ENCODE results near the gene SART3. TPM values are rescaled to one million over a fixed set of nuclear protein-coding genes. Genes with fewer than 3 reads are reported as not detected.
A peak's percentile ranks its signal among the peaks of the same experiment; 100 is the strongest.

The SART3 gene
- total and polyA plus RNA-seq, 2 of the 8 experiments (the other 6 are each of a cell fraction or from before 2014, with no cell fraction given) = 16.0 to 103 TPM

DNA sequence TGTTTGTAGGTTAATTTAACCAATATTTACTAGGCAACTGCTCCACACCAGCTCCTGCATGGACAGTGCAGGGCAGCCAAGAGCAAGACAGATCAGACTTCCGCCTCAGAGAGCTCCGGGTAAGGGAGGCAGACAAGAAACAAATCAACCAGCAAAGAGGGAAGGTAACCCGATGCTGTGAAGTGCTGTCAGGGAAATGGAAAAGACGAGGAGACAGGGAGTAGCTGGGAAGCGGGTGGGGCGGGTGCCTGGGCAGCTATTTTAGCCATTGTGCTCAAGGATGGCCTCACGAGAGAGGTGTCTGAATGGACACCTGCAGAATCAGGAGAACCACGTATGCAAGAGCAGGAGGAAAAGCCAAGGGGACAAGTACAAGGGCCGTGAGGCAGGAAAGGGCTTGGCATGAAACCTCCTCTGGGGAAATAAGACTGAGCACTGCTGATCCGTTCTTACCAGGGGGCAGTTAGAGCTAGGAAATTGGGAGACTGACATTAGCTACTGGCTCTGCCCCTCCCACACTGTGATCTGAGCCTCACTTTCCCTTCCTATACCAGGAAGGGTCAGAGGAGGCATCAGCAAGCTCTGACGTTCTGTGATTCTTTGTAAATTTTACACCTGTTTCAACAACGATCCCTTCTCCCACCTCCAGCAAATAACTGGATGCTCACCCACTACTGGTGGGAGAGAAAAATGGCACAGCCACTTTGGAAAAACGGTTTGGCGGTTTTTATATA is 43.4 kb upstream of the SART3 start:
- no peak overlapping the region for H3K9ac ChIP-seq (replicated peaks in 1 of 4; ENCODE audit: extremely low read depth in 1 of 4, low read depth in 3 of 4, low read length in 3 of 4)
- H2BK120ac ChIP-seq (replicated peaks; ENCODE audit: low read depth, low read length) = no peak overlapping the region
- no peaks in the 10 kb centered on the region for H3K79me1 ChIP-seq (ENCODE audit: low read depth, low read length)
- 65% methylated on average over 14 of the region's 14 CpGs; no CpG with 5 or more reads in 1 of the 2 experiments for WGBS, 2 experiments (ENCODE audit: extremely low coverage in 1 of 2, insufficient coverage in 1 of 2, insufficient read length in 1 of 2, insufficient replicate concordance in 2 of 2, low coverage in 1 of 2, low lambda C conversion rate in 2 of 2, missing lambda C conversion rate in 1 of 2)
- no peak overlapping the region for H3K27ac ChIP-seq (ENCODE audit: low read depth, low read length)
- H3K9me3 ChIP-seq (ENCODE audit: insufficient read depth in 2 of 2, low read depth in 1 of 2, low read length in 1 of 2) = no peaks in the 10 kb centered on the region
- no peak overlapping the region for H2BK15ac ChIP-seq (ENCODE audit: low read length)
- H4K20me1 ChIP-seq (replicated peaks in 1 of 2; ENCODE audit: control insufficient read depth in 1 of 2, insufficient read depth in 2 of 2, low read length in 2 of 2) = no peaks in the 10 kb centered on the region
- H4K8ac ChIP-seq (ENCODE audit: extremely low read depth, insufficient read depth, low read length) = no peak overlapping the region
- H3K23me2 ChIP-seq (ENCODE audit: low read depth, low read length) = peaks cover 9% of the 10 kb centered on the region; the same call in 1 of the 2 replicates
- ChIA-PET CTCF (ENCODE audit: partially characterized antibody) (interaction anchor here (0.6 to 22.5 kb wide), 9 partner anchors 11 to 305 kb away, joined by 3 to 523 read pairs (median 4); partner anchors contain the start of genes ISCU and SART3), POLR2A (ENCODE audit: partially characterized antibody) (interaction anchor here (0.6 to 1.6 kb wide), 5 partner anchors 9 to 38 kb away, joined by 3 to 8 read pairs (median 5); no protein-coding TSS in a partner anchor)
- H3K36me3 ChIP-seq (ENCODE audit: control insufficient read depth in 2 of 4, insufficient read depth in 4 of 4, low read length in 3 of 4) = no peaks in the 10 kb centered on the region
- H4K91ac ChIP-seq (replicated peaks; ENCODE audit: insufficient read length, low read length) = no peak overlapping the region
- H2BK12ac ChIP-seq (ENCODE audit: low read depth, low read length) = no peak overlapping the region
- H3K4ac ChIP-seq (replicated peaks; ENCODE audit: insufficient read length, low read depth, low read length) = no peak overlapping the region
- no peak overlapping the region for H2BK20ac ChIP-seq (ENCODE audit: low read length)
- no peak overlapping the region for H4K5ac ChIP-seq (ENCODE audit: insufficient read length, low read depth, low read length)
- no peak overlapping the region for H3K23ac ChIP-seq (ENCODE audit: insufficient read length)
- H3K4me2 ChIP-seq (ENCODE audit: insufficient read depth in 1 of 2, low read depth in 2 of 2, low read length in 2 of 2) = no peak overlapping the region; a peak in 1 of 4 replicates
- no peak for FAIRE-seq
- no peaks in the 10 kb centered on the region for H3K27me3 ChIP-seq (replicated peaks in 1 of 4; ENCODE audit: control insufficient read depth in 3 of 4, extremely low read depth in 1 of 4, insufficient read depth in 3 of 4, low read length in 3 of 4)
- peaks cover 0 to 3% (median 0%) of the 10 kb centered on the region in 4 experiments; a peak in 2 of 7 replicates for H3K4me1 ChIP-seq (replicated peaks in 1 of 4; ENCODE audit: control insufficient read depth in 3 of 4, insufficient read depth in 4 of 4, low read length in 3 of 4)
- H2BK5ac ChIP-seq (ENCODE audit: low read depth, low read length) = no peak overlapping the region
- no peak for DNase-seq (ENCODE audit: low read depth in 1 of 2, low spot score in 2 of 2)
- 0 out of 2 replicates have a peak overlapping the region, but pooled peaks have one; percentile 28 for H2AK5ac ChIP-seq (ENCODE audit: low read depth, low read length)
- no peak overlapping the region for H3K4me3 ChIP-seq (ENCODE audit: extremely low read depth in 1 of 4, insufficient read depth in 2 of 4, low read depth in 3 of 4, low read length in 4 of 4)
- peak overlapping the region; percentile 66; the same call in 1 of the 2 replicates for H2AFZ ChIP-seq (ENCODE audit: low read length)
- no peak overlapping the region for H3K14ac ChIP-seq (ENCODE audit: insufficient read length)
- no peak overlapping the region for H3K56ac ChIP-seq (replicated peaks; ENCODE audit: insufficient read length, low read depth, low read length)
- no peak overlapping the region for H3K18ac ChIP-seq (ENCODE audit: extremely low read depth, low read length)
- no peaks in the 10 kb centered on the region for H3K79me2 ChIP-seq (ENCODE audit: control insufficient read depth in 1 of 2, insufficient read depth in 2 of 2, low read length in 2 of 2)
- TF ChIP-seq NRF1 (IDR thresholded peaks at IDR 0.05; ENCODE audit: low read depth, low read length) = no peak
- TF ChIP-seq SIRT6 (IDR thresholded peaks at IDR 0.05; ENCODE audit: low read length) = no peak
- TF ChIP-seq BRCA1 (IDR thresholded peaks at IDR 0.05; ENCODE audit: low read depth, low read length) = no peak
- no peak for TF ChIP-seq CREB1 (IDR thresholded peaks at IDR 0.05)
- TF ChIP-seq, protein P1, sequence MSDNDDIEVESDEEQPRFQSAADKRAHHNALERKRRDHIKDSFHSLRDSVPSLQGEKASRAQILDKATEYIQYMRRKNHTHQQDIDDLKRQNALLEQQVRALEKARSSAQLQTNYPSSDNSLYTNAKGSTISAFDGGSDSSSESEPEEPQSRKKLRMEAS (IDR thresholded peaks at IDR 0.05) = no peak
- no peak for TF ChIP-seq CHD2 (IDR thresholded peaks at IDR 0.05; ENCODE audit: low read length)
- no peak for TF ChIP-seq SIN3A (conservative IDR thresholded peaks at IDR 0.05 in 1 of 2, IDR thresholded peaks at IDR 0.05 in 1 of 2; ENCODE audit: low read depth in 1 of 2, low read length in 2 of 2)
- TF ChIP-seq CHD1 (IDR thresholded peaks at IDR 0.05; ENCODE audit: low read depth, low read length) = no peak
- no peak for TF ChIP-seq KDM1A (IDR thresholded peaks at IDR 0.05; ENCODE audit: borderline replicate concordance, low read length)
- TF ChIP-seq SRF (IDR thresholded peaks at IDR 0.05; ENCODE audit: low read depth, low read length) = no peak
- TF ChIP-seq MAFK (IDR thresholded peaks at IDR 0.05; ENCODE audit: low read depth, low read length) = no peak
- TF ChIP-seq SP2 (IDR thresholded peaks at IDR 0.05; ENCODE audit: low read length) = no peak
- no peak for TF ChIP-seq EGR1 (IDR thresholded peaks at IDR 0.05; ENCODE audit: borderline replicate concordance, low read depth, low read length)
- no peak for TF ChIP-seq POU5F1 (IDR thresholded peaks at IDR 0.05; ENCODE audit: low read depth, low read length)

Data from H1 (cell line).